ENCODE measurements around the gene DYNC2I2. TPM values are rescaled to one million over a fixed set of nuclear protein-coding genes. Genes with fewer than 3 reads are reported as not detected.

The DYNC2I2 gene
- total RNA-seq, 1 experiment from 2014 or later = 71.1 TPM

GRCh38 chr9:128635266-128636023 lies 21.2 kb downstream of the DYNC2I2 start (continued):
- TF ChIP-seq ZSCAN18 (CRISPR knock-in tag; IDR thresholded peaks at IDR 0.05) (no peak), PRRX2 (CRISPR knock-in tag; IDR thresholded peaks at IDR 0.05) (no peak), EMX1 (CRISPR knock-in tag; IDR thresholded peaks at IDR 0.05) (no peak), ZNF232 (CRISPR knock-in tag; IDR thresholded peaks at IDR 0.05) (no peak), NR3C1 (CRISPR knock-in tag; conservative IDR thresholded peaks at IDR 0.05; ENCODE audit: low read depth) (no peak), HMGA2 (CRISPR knock-in tag; IDR thresholded peaks at IDR 0.05) (no peak), AR (CRISPR knock-in tag; IDR thresholded peaks at IDR 0.05) (no peak), ZNF396 (CRISPR knock-in tag; IDR thresholded peaks at IDR 0.05; ENCODE audit: borderline replicate concordance) (no peak), TP53 (CRISPR knock-in tag; IDR thresholded peaks at IDR 0.05) (no peak), MAX (CRISPR knock-in tag; IDR thresholded peaks at IDR 0.05) (0 out of 2 replicates have a peak, but pooled peaks have one; percentile 20), ZNF281 (CRISPR knock-in tag; IDR thresholded peaks at IDR 0.05) (no peak), STAT6 (CRISPR knock-in tag; conservative IDR thresholded peaks at IDR 0.05; ENCODE audit: low read depth) (no peak), ZNF671 (CRISPR knock-in tag; IDR thresholded peaks at IDR 0.05) (no peak), CREM (CRISPR knock-in tag; IDR thresholded peaks at IDR 0.05) (no peak), CDX4 (CRISPR knock-in tag; IDR thresholded peaks at IDR 0.05; ENCODE audit: borderline replicate concordance) (no peak), CTCF (IDR thresholded peaks at IDR 0.05) (peak; percentile 53; the same call in 1 of the 2 replicates), MLX (CRISPR knock-in tag; IDR thresholded peaks at IDR 0.05) (0 out of 2 replicates have a peak, but pooled peaks have one; percentile 49), RELA (CRISPR knock-in tag; IDR thresholded peaks at IDR 0.05; ENCODE audit: borderline replicate concordance) (no peak), ZBTB21 (CRISPR knock-in tag; IDR thresholded peaks at IDR 0.05; ENCODE audit: borderline replicate concordance) (no peak), SP1 (CRISPR knock-in tag; conservative IDR thresholded peaks at IDR 0.05) (no peak)

Data from WTC11 (cell line).